Measurements from ENCODE around the gene DLX4. TPM values are rescaled to one million over a fixed set of nuclear protein-coding genes. Genes with fewer than 3 reads are reported as not detected.
A peak's percentile ranks its signal among the peaks of the same experiment; 100 is the strongest.

The DLX4 gene
- total RNA-seq, 1 donor from 2014 or later = not detected

DNA sequence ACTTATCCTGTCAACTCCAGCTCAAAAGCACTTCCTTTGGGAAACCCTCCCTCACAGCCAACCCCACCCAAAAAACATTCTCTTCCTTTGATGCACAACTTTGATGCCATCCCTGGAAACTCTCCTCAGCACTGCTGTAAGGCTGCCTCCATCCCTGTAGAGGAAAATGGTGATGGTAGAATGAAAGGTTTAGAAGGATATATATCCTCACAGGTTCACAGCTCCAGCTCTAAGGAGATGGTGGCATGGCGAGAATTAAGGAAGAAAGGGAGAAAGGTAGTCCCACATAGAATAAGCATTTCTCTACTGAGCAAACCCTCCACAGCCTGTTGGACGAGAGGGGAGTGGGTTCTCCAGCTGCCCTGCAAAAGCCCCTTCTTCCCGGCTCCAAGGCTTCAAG is 2.2 kb upstream of the DLX4 start:
- H3K4me1 Mint-ChIP-seq (ENCODE audit: low read depth) = peaks cover 20% of the 10 kb centered on the region
- intact Hi-C loops (cut with micrococcal nuclease) = loop anchor here (5.0 to 10.0 kb wide), 3 partner anchors 469 to 1352 kb away; partner anchors contain the start of genes HOXB7, HOXB8, NGFR and PRAC1
- DNase-seq (ENCODE audit: low spot score) = no peak
- H3K27ac Mint-ChIP-seq = no peak overlapping the region
- no peaks in the 10 kb centered on the region for H3K36me3 Mint-ChIP-seq (ENCODE audit: low read depth)
- peaks cover 88% of the 10 kb centered on the region for H3K27me3 Mint-ChIP-seq (ENCODE audit: low read depth)
- no peaks in the 10 kb centered on the region for H3K9me3 Mint-ChIP-seq
- H3K4me3 Mint-ChIP-seq (ENCODE audit: low read depth) = no peak overlapping the region

GRCh38 chr17:49967205-49967604 is 1.8 kb upstream of the DLX4 start:
- H3K9me3 Mint-ChIP-seq = no peaks in the 10 kb centered on the region

DNA sequence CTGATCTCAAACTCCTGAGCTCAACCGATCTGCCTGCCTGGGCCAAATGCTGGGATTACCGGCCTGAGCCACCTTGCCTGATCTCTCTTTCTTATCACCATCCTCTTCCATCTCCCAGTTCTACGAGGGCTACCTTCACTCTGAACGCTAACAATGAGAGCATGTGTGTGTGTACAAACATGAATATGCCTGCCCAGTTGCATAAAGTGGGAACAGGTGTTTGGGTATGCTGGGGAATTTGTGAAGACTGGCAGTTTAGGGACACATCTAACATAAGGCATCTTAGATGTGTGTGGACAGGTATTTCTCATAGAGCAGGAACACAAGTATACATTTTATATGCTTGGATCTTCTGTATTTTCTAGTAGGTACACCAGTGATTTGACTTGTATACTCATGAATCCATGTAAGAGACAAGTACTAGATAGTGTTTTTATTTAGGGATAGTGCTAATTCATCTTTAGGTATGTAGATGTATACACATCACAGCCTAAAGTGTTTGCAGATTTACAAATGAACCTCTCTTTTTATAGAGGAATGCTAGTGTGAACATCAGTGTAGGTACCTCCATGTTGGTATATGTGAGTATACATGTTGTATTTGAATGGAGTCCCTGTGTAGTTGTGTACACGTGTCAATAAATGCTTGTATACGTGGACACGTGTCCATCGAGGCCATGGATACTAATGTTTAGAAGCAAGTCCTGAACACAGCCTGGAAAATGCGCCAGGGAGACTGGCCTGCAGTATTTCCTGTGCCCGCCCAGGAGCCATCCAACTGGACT is 1.2 kb upstream of the DLX4 start:
- intact Hi-C loops (cut with micrococcal nuclease) = loop anchor here (5.0 to 10.0 kb wide), 3 partner anchors 471 to 1353 kb away; partner anchors contain the start of genes HOXB7, HOXB8, NGFR and PRAC1
- Mint-ChIP-seq H3K4me1 (ENCODE audit: low read depth) (peaks cover 20% of the 10 kb centered on the region), H3K4me3 (ENCODE audit: low read depth) (peak overlapping the region; percentile 54), H3K9me3 (no peaks in the 10 kb centered on the region), H3K36me3 (ENCODE audit: low read depth) (no peaks in the 10 kb centered on the region), H3K27me3 (ENCODE audit: low read depth) (peaks cover 87% of the 10 kb centered on the region), H3K27ac (no peak overlapping the region)
- no peak for DNase-seq (ENCODE audit: low spot score)

More at GRCh38 chr17:49967205-49967604, 1.8 kb upstream of the DLX4 start:
- H3K27ac Mint-ChIP-seq = no peak overlapping the region
- DNase-seq (ENCODE audit: low spot score) = no peak
- peaks cover 20% of the 10 kb centered on the region for H3K4me1 Mint-ChIP-seq (ENCODE audit: low read depth)
- H3K36me3 Mint-ChIP-seq (ENCODE audit: low read depth) = no peaks in the 10 kb centered on the region
- peaks cover 88% of the 10 kb centered on the region for H3K27me3 Mint-ChIP-seq (ENCODE audit: low read depth)
- intact Hi-C loops (cut with micrococcal nuclease) = loop anchor here (5.0 to 10.0 kb wide), 3 partner anchors 470 to 1352 kb away; partner anchors contain the start of genes HOXB7, HOXB8, NGFR and PRAC1
- no peak overlapping the region for H3K4me3 Mint-ChIP-seq (ENCODE audit: low read depth)

GRCh38 chr17:49968405-49969133 is 421 bp upstream of the DLX4 start:
- Mint-ChIP-seq H3K4me1 (ENCODE audit: low read depth) (peaks cover 19% of the 10 kb centered on the region), H3K9me3 (no peaks in the 10 kb centered on the region), H3K27me3 (ENCODE audit: low read depth) (peaks cover 88% of the 10 kb centered on the region), H3K27ac (no peak overlapping the region), H3K4me3 (ENCODE audit: low read depth) (peak overlapping the region; percentile 82), H3K36me3 (ENCODE audit: low read depth) (no peaks in the 10 kb centered on the region)
- DNase-seq (ENCODE audit: low spot score) = peak; percentile 58
- intact Hi-C loops (cut with micrococcal nuclease) = loop anchor here (5.0 to 10.0 kb wide), 3 partner anchors 471 to 1354 kb away; partner anchors contain the start of genes HOXB7, HOXB8, NGFR and PRAC1

GRCh38 chr17:49969795-49970389 is 902 bp downstream of the DLX4 start:
- H3K36me3 Mint-ChIP-seq (ENCODE audit: low read depth) = no peaks in the 10 kb centered on the region
- H3K9me3 Mint-ChIP-seq = no peaks in the 10 kb centered on the region
- intact Hi-C loops (cut with micrococcal nuclease) = loop anchor here (2.0 to 10.0 kb wide), 5 partner anchors 25 to 1355 kb away; partner anchors contain the start of genes DLX3, HOXB7, HOXB8 and NGFR
- H3K27me3 Mint-ChIP-seq (ENCODE audit: low read depth) = peaks cover 86% of the 10 kb centered on the region
- no peak overlapping the region for H3K27ac Mint-ChIP-seq
- no peak for DNase-seq (ENCODE audit: low spot score)
- H3K4me3 Mint-ChIP-seq (ENCODE audit: low read depth) = peak overlapping the region; percentile 82
- H3K4me1 Mint-ChIP-seq (ENCODE audit: low read depth) = peaks cover 14% of the 10 kb centered on the region

DNA sequence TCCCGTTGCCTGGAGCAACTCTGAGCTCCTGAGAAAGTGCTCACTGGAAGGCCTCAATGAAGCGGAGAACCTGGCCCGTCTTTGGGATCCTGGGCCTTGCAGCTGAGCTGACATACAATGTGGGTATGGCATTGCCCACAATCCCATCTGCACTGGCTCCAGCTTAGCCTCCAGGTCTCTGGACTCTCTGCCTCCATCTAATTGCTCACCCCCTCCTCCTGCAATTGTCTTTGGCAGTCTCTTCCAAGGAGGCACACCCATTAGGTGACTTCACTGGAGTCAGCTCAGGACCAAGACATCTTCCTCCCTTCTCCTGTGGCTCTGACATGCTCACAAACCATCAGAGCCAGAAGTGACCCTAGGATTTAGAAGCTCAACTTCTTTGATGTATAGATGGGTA is 1.5 kb downstream of the DLX4 start:
- Mint-ChIP-seq H3K9me3 (no peaks in the 10 kb centered on the region), H3K27ac (no peak overlapping the region), H3K4me1 (ENCODE audit: low read depth) (peaks cover 11% of the 10 kb centered on the region), H3K27me3 (ENCODE audit: low read depth) (peaks cover 86% of the 10 kb centered on the region), H3K4me3 (ENCODE audit: low read depth) (peak overlapping the region; percentile 44), H3K36me3 (ENCODE audit: low read depth) (no peaks in the 10 kb centered on the region)
- DNase-seq (ENCODE audit: low spot score) = no peak
- intact Hi-C loops (cut with micrococcal nuclease) = loop anchor here (2.0 to 5.0 kb wide), 2 partner anchors 24 to 968 kb away; partner anchors contain the start of gene DLX3

DNA sequence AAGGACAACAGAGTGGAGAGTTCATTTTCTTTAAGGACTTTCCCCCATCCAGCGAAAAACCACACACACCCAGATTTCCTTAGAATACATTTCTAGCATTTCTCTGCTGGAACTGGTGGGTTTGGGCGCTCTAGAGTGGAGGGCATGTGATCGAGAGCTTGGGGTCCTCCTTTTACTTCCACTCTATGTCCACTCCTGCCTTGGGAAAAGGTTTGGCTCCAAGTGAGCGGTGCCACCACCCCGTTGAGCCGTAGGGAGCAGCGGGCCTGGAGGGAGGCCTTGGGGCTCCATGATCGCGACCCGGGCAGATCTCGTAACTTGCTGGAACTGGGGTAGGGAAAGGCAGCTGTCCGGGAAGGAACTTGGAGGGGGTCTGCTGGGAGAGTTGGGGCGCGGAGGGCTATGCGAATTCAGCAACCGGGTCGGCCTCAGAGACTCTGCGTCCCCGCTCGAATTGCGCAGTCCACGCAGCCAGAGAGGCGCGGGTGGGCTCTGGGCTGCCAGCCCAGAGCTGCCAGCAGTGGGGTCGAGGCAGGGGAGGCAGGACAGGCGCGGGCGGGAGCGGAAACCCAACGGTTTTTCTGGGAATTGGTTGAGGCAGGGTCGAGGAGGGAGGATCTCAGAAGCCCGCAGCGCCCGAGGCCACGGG is 2.3 kb downstream of the DLX4 start:
- no peak for DNase-seq (ENCODE audit: low spot score)
- Mint-ChIP-seq H3K4me1 (ENCODE audit: low read depth) (peaks cover 11% of the 10 kb centered on the region), H3K9me3 (no peaks in the 10 kb centered on the region), H3K27me3 (ENCODE audit: low read depth) (peaks cover 82% of the 10 kb centered on the region), H3K36me3 (ENCODE audit: low read depth) (no peaks in the 10 kb centered on the region), H3K4me3 (ENCODE audit: low read depth) (no peak overlapping the region), H3K27ac (no peak overlapping the region)
- intact Hi-C loops (cut with micrococcal nuclease) = loop anchor here (2.0 to 5.0 kb wide), 2 partner anchors 23 to 969 kb away; partner anchors contain the start of gene DLX3

DNA sequence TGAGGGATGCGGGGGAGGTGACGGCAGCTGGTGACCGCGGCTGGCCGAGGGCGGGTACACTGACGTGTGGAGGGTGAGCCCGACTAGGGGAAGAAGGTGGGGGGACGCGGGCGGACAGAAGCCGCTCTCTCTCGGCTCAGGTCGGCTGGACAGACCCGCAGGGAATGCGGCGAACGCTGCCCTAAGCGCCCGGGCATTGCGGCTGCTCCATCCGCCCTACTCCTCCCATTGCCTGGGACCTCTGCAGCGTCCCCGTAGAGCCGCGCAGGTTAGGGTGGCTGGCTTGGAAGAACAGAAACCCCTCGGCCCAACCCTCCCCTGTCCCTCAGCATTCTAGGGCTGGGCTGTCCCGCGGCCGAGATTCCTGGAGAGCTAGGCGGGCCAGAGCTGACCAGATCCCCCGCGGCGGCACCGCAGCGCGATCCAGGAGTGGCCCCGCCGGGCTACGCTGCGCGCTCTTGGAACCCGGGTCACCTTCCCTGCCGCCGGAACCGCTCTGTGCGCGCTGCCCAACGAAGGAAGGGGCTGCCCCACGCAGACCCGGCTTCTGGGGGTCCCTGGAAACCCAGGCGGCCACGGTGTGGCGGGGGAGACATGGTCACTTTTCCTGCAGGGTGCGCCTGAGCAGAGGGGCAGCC is 3.0 kb downstream of the DLX4 start:
- H3K4me1 Mint-ChIP-seq (ENCODE audit: low read depth) = peaks cover 11% of the 10 kb centered on the region
- peaks cover 81% of the 10 kb centered on the region for H3K27me3 Mint-ChIP-seq (ENCODE audit: low read depth)
- no peaks in the 10 kb centered on the region for H3K9me3 Mint-ChIP-seq
- DNase-seq (ENCODE audit: low spot score) = no peak
- H3K27ac Mint-ChIP-seq = no peak overlapping the region
- intact Hi-C loops (cut with micrococcal nuclease) = loop anchor here (2.0 to 5.0 kb wide), 2 partner anchors 23 to 970 kb away; partner anchors contain the start of gene DLX3
- H3K36me3 Mint-ChIP-seq (ENCODE audit: low read depth) = no peaks in the 10 kb centered on the region
- H3K4me3 Mint-ChIP-seq (ENCODE audit: low read depth) = no peak overlapping the region

- Mint-ChIP-seq H3K9me3 (no peaks in the 10 kb centered on the region), H3K27me3 (ENCODE audit: low read depth) (peaks cover 75% of the 10 kb centered on the region), H3K4me1 (ENCODE audit: low read depth) (peaks cover 11% of the 10 kb centered on the region), H3K4me3 (ENCODE audit: low read depth) (no peak overlapping the region), H3K27ac (no peak overlapping the region), H3K36me3 (ENCODE audit: low read depth) (no peaks in the 10 kb centered on the region)
- intact Hi-C loops (cut with micrococcal nuclease) = loop anchor here (5.0 kb wide), 1 partner anchor 970 kb away; no protein-coding TSS in a partner anchor
- no peak for DNase-seq (ENCODE audit: low spot score)
Measured at GRCh38 chr17:49972486-49973270, 3.7 kb downstream of the DLX4 start.

DNA sequence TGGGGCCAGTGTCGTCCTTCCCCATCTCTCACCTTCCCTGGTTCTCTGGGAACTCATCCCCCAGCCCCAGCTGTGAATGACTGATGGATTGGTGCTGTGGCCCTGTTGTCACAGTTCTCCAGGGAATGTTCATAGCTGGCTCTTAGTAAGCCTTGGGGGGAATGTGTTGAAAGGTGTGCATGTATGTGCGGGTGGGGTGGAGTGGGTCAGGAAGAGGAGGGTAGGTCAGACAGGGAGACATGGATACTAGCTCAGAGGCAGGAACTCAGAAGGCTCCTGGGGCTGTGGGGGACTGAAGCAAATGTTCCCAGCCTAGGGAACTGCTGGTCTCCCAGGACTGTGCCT is 4.3 kb downstream of the DLX4 start:
- Mint-ChIP-seq H3K4me3 (ENCODE audit: low read depth) (no peak overlapping the region), H3K27me3 (ENCODE audit: low read depth) (peaks cover 71% of the 10 kb centered on the region), H3K36me3 (ENCODE audit: low read depth) (no peaks in the 10 kb centered on the region), H3K27ac (no peak overlapping the region), H3K4me1 (ENCODE audit: low read depth) (peaks cover 11% of the 10 kb centered on the region), H3K9me3 (no peaks in the 10 kb centered on the region)
- intact Hi-C loops (cut with micrococcal nuclease) = loop anchor here (5.0 kb wide), 1 partner anchor 971 kb away; no protein-coding TSS in a partner anchor
- no peak for DNase-seq (ENCODE audit: low spot score)

- Mint-ChIP-seq H3K4me3 (ENCODE audit: low read depth) (no peak overlapping the region), H3K9me3 (no peaks in the 10 kb centered on the region), H3K36me3 (ENCODE audit: low read depth) (no peaks in the 10 kb centered on the region), H3K4me1 (ENCODE audit: low read depth) (peaks cover 4% of the 10 kb centered on the region), H3K27ac (no peak overlapping the region), H3K27me3 (ENCODE audit: low read depth) (peaks cover 65% of the 10 kb centered on the region)
- no peak for DNase-seq (ENCODE audit: low spot score)
- intact Hi-C loops (cut with micrococcal nuclease) = no loop called here
Measured at GRCh38 chr17:49975531-49975930, 6.5 kb downstream of the DLX4 start.

Measured in activated T-helper 2 cell treated with anti-CD3 and anti-CD28 coated beads, Interferon-gamma antibody, Interleukin-2, Interleukin-4, amounts not matched to agents 10 μg/mL and 5 μg/mL and 100 μg/mL, durations not matched to agents 14 hours and 24 hours and 36 hours (primary cell).